Measurements from ENCODE around the gene NINL.

DNA sequence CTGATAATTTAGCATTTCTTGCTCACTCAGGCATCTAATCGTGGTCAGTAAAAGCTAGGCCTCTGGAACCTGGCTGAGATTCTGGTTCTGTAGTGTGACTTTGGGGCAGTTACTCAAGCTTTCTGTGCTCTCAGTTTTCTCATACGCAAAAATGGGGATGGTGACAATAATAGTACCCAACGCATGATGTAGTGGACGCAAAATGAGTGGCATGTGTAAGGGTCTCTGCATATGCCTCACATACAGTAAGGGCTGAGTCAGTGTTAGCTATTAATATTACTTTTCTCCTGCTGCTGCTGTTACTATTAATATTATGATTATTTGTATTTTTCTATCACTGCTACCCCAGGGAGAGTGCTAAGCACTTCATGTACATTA is 177.2 kb downstream of the NINL start:
- TF ChIP-seq ZNF274 (IDR thresholded peaks at IDR 0.05; ENCODE audit: low read depth, low read length): no peak
- TF ChIP-seq YY1 (IDR thresholded peaks at IDR 0.05; ENCODE audit: insufficient read depth, insufficient read length): no peak
- no peak for TF ChIP-seq SUZ12 (IDR thresholded peaks at IDR 0.05; ENCODE audit: extremely low read depth, insufficient read depth, insufficient read length)
